GM23338 (cell line): Measurements from ENCODE around the gene KMT2E.

Experiments used
- CREB1 ChIP-seq: fragments of 250-450 bp; sonication (Bioruptor Pico); IDR thresholded peaks from 2 replicates; pipeline ENCODE4 v1.5.0; 2020; ENCODE audit warnings: low read depth, mild to moderate bottlenecking, moderate library complexity
- EZH2 ChIP-seq: fragments of 200-600 bp; sonication (generic); IDR thresholded peaks from one replicate; pipeline ENCODE4 v1.8.0; 2017; ENCODE audit warnings: antibody characterized with exemption, mild to moderate bottlenecking, low read depth; ENCODE audit not compliant: unreplicated experiment
- EZH2phosphoT487 ChIP-seq: fragments of 200-600 bp; sonication (generic); IDR thresholded peaks from one replicate; pipeline ENCODE4 v1.8.1; 2018; ENCODE audit warnings: antibody characterized with exemption; ENCODE audit not compliant: unreplicated experiment
- JUNB ChIP-seq: IDR thresholded peaks from one replicate; pipeline ENCODE4 v1.6.1; 2016; ENCODE audit warnings: antibody characterized with exemption; ENCODE audit not compliant: unreplicated experiment
- POLR2AphosphoS5 ChIP-seq: IDR thresholded peaks from 2 replicates; pipeline ENCODE4 v1.6.1; 2016; ENCODE audit warnings: antibody characterized with exemption, low read depth
- STAT1 ChIP-seq: IDR thresholded peaks from one replicate; pipeline ENCODE4 v1.6.1; 2016; ENCODE audit warnings: antibody characterized with exemption; ENCODE audit not compliant: unreplicated experiment
- ZNF114 ChIP-seq: fragments of 250-450 bp; sonication (Bioruptor Pico); IDR thresholded peaks from 2 replicates; pipeline ENCODE4 v1.5.0; 2020; ENCODE audit warnings: mild to moderate bottlenecking, moderate library complexity
- ZNF331 ChIP-seq: fragments of 250-450 bp; sonication (Bioruptor Pico); IDR thresholded peaks from 2 replicates; pipeline ENCODE4 v1.5.0; 2020; ENCODE audit warnings: low read depth, mild to moderate bottlenecking, moderate library complexity
- TF ChIP-seq, protein P1 (sequence below), 2 experiments: fragments of 200-600 bp in 1 of 2; sonication (generic) in 1 of 2; conservative IDR thresholded peaks; 2 replicates each; pipeline versions ENCODE4 v1.5.1 to v1.6.1; 2016 to 2017; ENCODE audit warnings: antibody characterized with exemption in 2 of 2, low read depth in 2 of 2, mild to moderate bottlenecking in 2 of 2, moderate library complexity in 1 of 2
- TF ChIP-seq, protein P2 (sequence below): IDR thresholded peaks from one replicate; pipeline ENCODE4 v1.6.1; 2018; ENCODE audit warnings: antibody characterized with exemption; ENCODE audit not compliant: unreplicated experiment
- TF ChIP-seq, protein P3 (sequence below): IDR thresholded peaks from 2 replicates; pipeline ENCODE4 v1.6.1; 2016; ENCODE audit warnings: antibody characterized with exemption

DNA sequence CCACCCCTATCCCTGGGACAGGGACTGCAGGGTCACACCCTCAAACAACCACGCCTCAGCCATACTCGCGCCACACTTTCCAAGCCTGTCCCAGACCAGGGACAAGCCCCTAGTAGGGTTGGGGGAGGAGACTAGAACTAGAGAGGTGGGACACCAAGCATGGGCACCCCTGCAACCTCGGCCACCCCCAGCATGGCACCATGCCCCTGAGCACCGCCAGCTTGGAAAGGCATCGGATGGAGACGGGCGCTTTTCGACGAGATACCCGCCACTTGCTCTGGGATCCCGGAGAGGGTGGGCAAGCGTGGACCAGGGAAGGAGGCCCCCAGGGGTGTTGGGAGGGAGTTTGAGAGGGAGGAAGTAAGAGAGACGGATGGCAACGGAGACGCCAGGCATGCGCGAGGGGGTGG lies 13.1 kb upstream of the KMT2E start:
- TF ChIP-seq, protein P1, sequence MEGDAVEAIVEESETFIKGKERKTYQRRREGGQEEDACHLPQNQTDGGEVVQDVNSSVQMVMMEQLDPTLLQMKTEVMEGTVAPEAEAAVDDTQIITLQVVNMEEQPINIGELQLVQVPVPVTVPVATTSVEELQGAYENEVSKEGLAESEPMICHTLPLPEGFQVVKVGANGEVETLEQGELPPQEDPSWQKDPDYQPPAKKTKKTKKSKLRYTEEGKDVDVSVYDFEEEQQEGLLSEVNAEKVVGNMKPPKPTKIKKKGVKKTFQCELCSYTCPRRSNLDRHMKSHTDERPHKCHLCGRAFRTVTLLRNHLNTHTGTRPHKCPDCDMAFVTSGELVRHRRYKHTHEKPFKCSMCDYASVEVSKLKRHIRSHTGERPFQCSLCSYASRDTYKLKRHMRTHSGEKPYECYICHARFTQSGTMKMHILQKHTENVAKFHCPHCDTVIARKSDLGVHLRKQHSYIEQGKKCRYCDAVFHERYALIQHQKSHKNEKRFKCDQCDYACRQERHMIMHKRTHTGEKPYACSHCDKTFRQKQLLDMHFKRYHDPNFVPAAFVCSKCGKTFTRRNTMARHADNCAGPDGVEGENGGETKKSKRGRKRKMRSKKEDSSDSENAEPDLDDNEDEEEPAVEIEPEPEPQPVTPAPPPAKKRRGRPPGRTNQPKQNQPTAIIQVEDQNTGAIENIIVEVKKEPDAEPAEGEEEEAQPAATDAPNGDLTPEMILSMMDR (conservative IDR thresholded peaks at IDR 0.05; ENCODE audit: low read depth in 2 of 2): no peak
- TF ChIP-seq EZH2phosphoT487 (no peak), EZH2 (no peak), CREB1 (CRISPR knock-in tag) (no peak), POLR2AphosphoS5 (0 out of 2 replicates have a peak, but pooled peaks have one; percentile 8), ZNF114 (CRISPR knock-in tag) (no peak), ZNF331 (CRISPR knock-in tag) (no peak), JUNB (no peak), STAT1 (no peak)
- TF ChIP-seq, protein P2, sequence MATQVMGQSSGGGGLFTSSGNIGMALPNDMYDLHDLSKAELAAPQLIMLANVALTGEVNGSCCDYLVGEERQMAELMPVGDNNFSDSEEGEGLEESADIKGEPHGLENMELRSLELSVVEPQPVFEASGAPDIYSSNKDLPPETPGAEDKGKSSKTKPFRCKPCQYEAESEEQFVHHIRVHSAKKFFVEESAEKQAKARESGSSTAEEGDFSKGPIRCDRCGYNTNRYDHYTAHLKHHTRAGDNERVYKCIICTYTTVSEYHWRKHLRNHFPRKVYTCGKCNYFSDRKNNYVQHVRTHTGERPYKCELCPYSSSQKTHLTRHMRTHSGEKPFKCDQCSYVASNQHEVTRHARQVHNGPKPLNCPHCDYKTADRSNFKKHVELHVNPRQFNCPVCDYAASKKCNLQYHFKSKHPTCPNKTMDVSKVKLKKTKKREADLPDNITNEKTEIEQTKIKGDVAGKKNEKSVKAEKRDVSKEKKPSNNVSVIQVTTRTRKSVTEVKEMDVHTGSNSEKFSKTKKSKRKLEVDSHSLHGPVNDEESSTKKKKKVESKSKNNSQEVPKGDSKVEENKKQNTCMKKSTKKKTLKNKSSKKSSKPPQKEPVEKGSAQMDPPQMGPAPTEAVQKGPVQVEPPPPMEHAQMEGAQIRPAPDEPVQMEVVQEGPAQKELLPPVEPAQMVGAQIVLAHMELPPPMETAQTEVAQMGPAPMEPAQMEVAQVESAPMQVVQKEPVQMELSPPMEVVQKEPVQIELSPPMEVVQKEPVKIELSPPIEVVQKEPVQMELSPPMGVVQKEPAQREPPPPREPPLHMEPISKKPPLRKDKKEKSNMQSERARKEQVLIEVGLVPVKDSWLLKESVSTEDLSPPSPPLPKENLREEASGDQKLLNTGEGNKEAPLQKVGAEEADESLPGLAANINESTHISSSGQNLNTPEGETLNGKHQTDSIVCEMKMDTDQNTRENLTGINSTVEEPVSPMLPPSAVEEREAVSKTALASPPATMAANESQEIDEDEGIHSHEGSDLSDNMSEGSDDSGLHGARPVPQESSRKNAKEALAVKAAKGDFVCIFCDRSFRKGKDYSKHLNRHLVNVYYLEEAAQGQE: no peak
- TF ChIP-seq, protein P3, sequence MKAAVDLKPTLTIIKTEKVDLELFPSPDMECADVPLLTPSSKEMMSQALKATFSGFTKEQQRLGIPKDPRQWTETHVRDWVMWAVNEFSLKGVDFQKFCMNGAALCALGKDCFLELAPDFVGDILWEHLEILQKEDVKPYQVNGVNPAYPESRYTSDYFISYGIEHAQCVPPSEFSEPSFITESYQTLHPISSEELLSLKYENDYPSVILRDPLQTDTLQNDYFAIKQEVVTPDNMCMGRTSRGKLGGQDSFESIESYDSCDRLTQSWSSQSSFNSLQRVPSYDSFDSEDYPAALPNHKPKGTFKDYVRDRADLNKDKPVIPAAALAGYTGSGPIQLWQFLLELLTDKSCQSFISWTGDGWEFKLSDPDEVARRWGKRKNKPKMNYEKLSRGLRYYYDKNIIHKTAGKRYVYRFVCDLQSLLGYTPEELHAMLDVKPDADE: no peak
